OCI-LY3 (cell line): ENCODE results near the gene SHQ1.

ENCODE experiments used
- CTCF ChIP-seq: fragments of 200-600, 300-600 bp; sonication (generic); IDR thresholded peaks from 2 replicates; pipeline ENCODE4 v1.5.1; 2014; ENCODE audit warnings: antibody characterized with exemption, low read length, low read depth
- EZH2phosphoT487 ChIP-seq: fragments of 200-600 bp; shearing (Covaris generic); IDR thresholded peaks from 2 replicates; pipeline ENCODE4 v1.6.1; 2018; ENCODE audit warnings: antibody characterized with exemption, mixed run types, low read depth

- TF ChIP-seq EZH2phosphoT487, result no peak
- TF ChIP-seq CTCF, result no peak
These were observed 23.9 kb upstream of the SHQ1 start for GRCh38 chr3:72872183-72872582.
